Thoracic aorta (tissue), 2 donors: ENCODE results near the gene RPL36. TPM values are rescaled to one million over a fixed set of nuclear protein-coding genes. Genes with fewer than 3 reads are reported as not detected.
"Not testable (repeated sequence)": the region's sequence is repeated elsewhere in the genome, so short reads cannot be mapped to it uniquely, and the experiment has no call there.

Experiments
- ATAC-seq: fragments of 150-250 bp; one replicate; pipeline ENCODE4 v1.8.0; 2017; ENCODE audit warnings: low read depth; ENCODE audit not compliant: insufficient number of reproducible peaks, low FRiP score
- DNase-seq: peaks from one replicate; pipeline ENCODE4 v3.0.0-alpha.2; 2020; ENCODE audit warnings: low spot score
- H3K27ac ChIP-seq, 2 donors: fragments of 200-600 bp; sonication (generic); 1 replicate in 1 of 2; 2 replicates in 1 of 2; pipeline ENCODE4 v1.5.1; 2016; ENCODE audit warnings: mild to moderate bottlenecking in 2 of 2, moderate library complexity in 2 of 2
- H3K27me3 ChIP-seq: fragments of 200-600 bp; sonication (generic); replicated peaks from 2 replicates; pipeline ENCODE4 v1.6.0; 2016; ENCODE audit warnings: mild to moderate bottlenecking; ENCODE audit not compliant: insufficient read depth
- H3K36me3 ChIP-seq: fragments of 200-600 bp; sonication (generic); one replicate; pipeline ENCODE4 v1.5.1; 2016
- H3K4me1 ChIP-seq, 2 donors: fragments of 200-600 bp; sonication (generic); 1 replicate in 1 of 2; 2 replicates in 1 of 2; pipeline versions ENCODE4 v1.5.1 to v1.6.0; 2016; ENCODE audit warnings: low read depth in 2 of 2, mild to moderate bottlenecking in 1 of 2; ENCODE audit not compliant: control insufficient read depth in 1 of 2
- H3K4me3 ChIP-seq: fragments of 200-600 bp; sonication (generic); 2 replicates; pipeline ENCODE4 v1.5.1; 2016; ENCODE audit warnings: mild to moderate bottlenecking
- H3K9me3 ChIP-seq: fragments of 200-600 bp; sonication (generic); 2 replicates; pipeline ENCODE4 v1.5.1; 2016
- total RNA-seq, 2 donors: library from RNA; depleted of rRNA; stranded (reverse); fragments of >200 nt; gene quantifications; one replicate each; pipeline versions ENCODE4 v1.1.0 to v1.2.3, GENCODE V29; 2016
- TF ChIP-seq, protein P1 (sequence below): fragments of 200-600 bp; sonication (generic); IDR thresholded peaks from one replicate; pipeline ENCODE4 v1.5.1; 2019; ENCODE audit warnings: antibody characterized with exemption

Gene RPL36
- total RNA-seq, 2 donors from 2014 or later: 274 to 397 TPM

DNA sequence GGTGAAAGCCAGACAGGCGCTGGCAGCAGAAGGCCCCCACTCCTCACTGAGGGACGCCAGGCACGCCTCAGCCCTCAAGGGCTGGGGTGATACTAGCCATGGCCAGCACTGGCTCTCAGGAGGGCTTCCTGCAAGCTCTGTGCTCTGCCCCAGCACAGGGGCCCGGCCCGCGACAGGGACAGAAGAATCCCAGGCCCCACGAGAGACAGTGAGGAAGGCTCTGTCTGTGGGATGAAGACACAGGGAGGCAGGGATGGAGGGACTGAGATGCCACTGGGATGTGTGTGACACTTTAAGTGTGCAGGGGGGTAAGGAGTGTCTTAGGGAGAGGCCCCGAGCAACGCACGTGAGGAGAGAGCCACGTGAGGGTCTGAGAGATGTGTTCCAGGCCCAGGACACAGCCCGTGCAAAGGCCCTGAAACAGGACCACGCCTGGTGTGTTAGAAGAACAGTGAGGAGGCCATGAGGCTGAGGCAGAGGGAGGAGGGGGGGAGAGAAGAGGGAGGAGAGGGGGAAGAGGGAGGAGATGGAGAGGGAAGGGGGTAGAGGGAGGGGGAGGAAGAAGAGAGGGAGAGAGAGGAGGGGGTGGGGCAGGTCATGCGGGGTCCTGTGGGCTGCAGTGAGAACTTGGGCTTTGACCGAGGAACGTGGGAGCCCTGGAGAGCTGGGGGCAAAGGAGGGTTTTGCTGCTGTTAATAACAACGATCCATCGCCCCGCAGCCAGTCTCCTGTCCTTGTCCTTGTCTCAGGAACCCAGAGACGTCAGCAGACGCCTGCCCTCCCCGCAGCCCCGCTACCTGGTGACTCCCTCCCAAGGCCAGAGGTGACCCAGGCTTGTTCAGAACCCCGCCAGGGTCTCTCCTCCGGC is 7.2 kb downstream of the RPL36 start:
- TF ChIP-seq, protein P1, sequence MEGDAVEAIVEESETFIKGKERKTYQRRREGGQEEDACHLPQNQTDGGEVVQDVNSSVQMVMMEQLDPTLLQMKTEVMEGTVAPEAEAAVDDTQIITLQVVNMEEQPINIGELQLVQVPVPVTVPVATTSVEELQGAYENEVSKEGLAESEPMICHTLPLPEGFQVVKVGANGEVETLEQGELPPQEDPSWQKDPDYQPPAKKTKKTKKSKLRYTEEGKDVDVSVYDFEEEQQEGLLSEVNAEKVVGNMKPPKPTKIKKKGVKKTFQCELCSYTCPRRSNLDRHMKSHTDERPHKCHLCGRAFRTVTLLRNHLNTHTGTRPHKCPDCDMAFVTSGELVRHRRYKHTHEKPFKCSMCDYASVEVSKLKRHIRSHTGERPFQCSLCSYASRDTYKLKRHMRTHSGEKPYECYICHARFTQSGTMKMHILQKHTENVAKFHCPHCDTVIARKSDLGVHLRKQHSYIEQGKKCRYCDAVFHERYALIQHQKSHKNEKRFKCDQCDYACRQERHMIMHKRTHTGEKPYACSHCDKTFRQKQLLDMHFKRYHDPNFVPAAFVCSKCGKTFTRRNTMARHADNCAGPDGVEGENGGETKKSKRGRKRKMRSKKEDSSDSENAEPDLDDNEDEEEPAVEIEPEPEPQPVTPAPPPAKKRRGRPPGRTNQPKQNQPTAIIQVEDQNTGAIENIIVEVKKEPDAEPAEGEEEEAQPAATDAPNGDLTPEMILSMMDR: no peak
- H3K27me3 ChIP-seq: no peaks in the 10 kb centered on the region
- DNase-seq (no peak), ATAC-seq (no peak)
- no peaks in the 10 kb centered on the region for H3K9me3 ChIP-seq
- no peak overlapping the region for H3K4me3 ChIP-seq
- H3K4me1 ChIP-seq: no peaks in the 10 kb centered on the region
- no peak overlapping the region for H3K27ac ChIP-seq
- peaks cover 56% of the 10 kb centered on the region for H3K36me3 ChIP-seq

DNA sequence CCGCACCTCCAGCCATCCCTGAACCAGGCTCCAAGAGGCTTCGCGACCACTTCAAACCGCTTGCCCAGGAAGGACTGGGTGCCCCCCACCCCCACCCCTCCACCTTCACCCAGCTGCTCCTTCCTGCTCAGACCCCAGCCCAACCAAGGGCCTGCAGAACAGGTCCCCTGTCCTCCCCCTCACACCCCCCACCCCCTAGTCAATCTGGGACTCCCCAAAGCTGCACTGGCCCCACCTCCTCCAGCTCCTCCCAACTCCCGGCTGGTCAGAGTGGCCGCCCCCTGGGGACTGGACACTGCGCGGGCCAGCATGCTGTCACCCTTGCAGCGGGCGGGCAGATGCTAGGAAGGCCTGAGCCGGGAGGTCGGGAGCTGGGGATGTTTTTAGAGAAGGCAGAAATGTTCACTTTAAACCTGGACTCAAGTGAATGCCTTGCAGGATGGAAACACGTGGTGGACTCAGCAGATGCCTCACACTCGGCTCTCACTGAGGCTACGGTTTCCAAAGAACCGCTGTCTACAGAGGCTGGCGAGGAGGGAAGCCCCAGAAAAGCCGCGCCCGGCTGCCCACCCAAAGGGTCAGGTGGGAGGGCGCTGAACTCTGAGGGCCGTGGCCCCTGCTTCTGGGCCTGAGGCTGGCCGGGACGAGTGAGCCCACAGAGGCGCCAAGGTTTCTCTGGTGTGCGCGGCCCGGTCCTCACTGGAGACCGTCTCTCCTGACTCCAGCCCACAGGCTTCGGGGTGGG is 8.0 kb downstream of the RPL36 start:
- ATAC-seq: no peak

DNA sequence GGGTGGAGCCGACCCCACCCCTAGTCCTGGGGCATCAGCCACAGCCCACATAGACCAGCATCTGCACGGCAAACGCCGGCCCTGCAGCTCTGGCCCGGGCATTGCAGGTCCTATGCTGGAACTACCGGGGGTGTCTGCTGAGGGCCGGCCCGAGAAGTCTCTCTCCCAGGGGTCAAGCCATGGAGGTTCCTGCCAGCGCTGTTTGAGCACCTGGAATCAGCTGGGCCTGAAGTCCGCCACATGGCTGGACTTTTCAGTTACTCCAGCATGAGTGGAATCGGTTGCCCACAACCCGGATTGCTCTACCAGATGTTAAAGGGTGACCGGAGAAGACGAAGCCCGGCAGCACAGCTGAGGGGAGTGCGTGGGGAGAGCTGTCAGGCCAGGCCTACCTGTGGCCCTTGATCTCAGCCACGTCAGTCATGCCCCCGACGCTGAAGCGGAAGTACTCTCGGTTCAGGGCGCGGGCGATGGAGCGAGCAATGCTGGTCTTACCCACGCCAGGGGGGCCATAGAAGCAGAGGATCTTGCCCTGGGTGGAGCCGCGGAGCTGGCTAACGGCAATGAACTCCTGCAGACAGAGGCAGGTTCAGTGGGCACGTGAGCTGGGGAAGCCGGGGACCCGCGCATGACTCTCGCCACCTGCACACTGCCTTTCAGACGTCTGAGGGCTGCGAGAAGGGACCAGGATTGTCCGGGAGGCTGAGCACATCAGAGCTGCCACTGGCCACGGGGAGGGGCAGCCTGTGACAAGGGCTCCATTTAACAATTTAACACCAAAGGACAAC is 8.7 kb downstream of the RPL36 start:
- Histone ChIP-seq H3K27ac (no peak overlapping the region), H3K4me3 (no peak overlapping the region), H3K9me3 (no peaks in the 10 kb centered on the region), H3K36me3 (peaks cover 45% of the 10 kb centered on the region), H3K27me3 (no peaks in the 10 kb centered on the region), H3K4me1 (no peaks in the 10 kb centered on the region)
- TF ChIP-seq, protein P1: no peak
- no peak for DNase-seq
- no peak for ATAC-seq

More for the DNA sequence above, 8.0 kb downstream of the RPL36 start:
- no peak overlapping the region for H3K27ac ChIP-seq
- no peaks in the 10 kb centered on the region for H3K9me3 ChIP-seq
- TF ChIP-seq, protein P1: no peak
- peaks cover 48% of the 10 kb centered on the region for H3K36me3 ChIP-seq
- no peaks in the 10 kb centered on the region for H3K27me3 ChIP-seq
- DNase-seq: no peak
- H3K4me3 ChIP-seq: no peak overlapping the region
- no peaks in the 10 kb centered on the region for H3K4me1 ChIP-seq

DNA sequence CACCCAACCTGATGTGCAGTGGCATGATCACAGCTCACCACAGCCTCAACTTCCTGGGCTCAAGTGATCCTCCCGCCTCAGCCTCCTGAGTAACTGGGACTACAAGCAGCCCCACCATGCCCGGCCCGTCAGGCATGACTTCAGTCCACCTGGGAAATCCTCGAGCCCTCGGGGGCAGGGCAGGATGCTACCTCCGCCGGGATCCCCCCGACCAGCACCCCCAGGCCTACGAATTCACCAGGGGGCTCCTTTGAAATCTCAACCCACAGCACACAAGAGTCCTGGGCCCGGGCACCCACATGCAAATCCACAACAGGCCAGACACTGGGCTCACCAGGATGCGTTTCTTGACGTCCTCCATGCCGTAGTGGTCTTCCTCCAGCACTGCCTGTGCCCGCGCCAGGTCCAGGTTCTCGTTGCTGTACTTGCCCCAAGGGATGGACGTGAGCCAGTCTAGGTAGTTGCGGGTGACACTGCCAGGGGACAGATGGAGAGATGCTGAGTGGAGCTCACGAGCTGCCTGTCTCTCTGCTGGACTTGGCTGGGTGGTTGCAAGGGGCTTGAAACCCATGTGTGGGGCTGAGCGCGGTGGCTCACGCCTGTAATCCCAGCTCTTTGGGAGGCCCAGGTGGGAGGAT is 10.5 kb downstream of the RPL36 start:
- Histone ChIP-seq H3K4me3 (no peak overlapping the region), H3K9me3 (no peaks in the 10 kb centered on the region), H3K4me1 (no peaks in the 10 kb centered on the region), H3K27ac (no peak overlapping the region), H3K36me3 (peaks cover 42% of the 10 kb centered on the region), H3K27me3 (no peaks in the 10 kb centered on the region)
- DNase-seq (no peak), ATAC-seq (no peak)
- TF ChIP-seq, protein P1: no peak

DNA sequence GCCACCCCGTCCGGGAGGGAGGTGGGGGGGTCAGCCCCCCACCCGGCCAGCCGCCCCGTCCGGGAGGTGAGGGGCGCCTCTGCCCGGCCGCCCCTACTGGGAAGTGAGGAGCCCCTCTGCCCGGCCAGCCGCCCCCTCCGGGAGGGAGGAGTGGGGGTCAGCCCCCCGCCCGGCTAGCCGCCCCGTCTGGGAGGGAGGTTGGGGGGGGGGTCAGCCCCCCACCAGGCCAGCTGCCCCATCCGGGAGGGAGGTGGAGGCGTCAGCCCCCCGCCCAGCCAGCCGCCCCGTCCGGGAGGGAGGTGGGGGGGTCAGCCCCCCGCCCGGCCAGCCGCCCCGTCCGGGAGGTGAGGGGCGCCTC is 11.9 kb downstream of the RPL36 start:
- DNase-seq, H3K27ac ChIP-seq, H3K4me1 ChIP-seq, ATAC-seq, H3K4me3 ChIP-seq, H3K9me3 ChIP-seq, H3K27me3 ChIP-seq: not testable (repeated sequence)
- H3K36me3 ChIP-seq: peaks cover 42% of the 10 kb centered on the region
